SK-N-SH treated with all-trans-retinoic acid at 6 μM for 48 hours (cell line): Measurements from ENCODE around the gene H2BK1.

ENCODE experiments used
- BACH2 ChIP-seq: fragments of 250-450 bp; sonication (Bioruptor Pico); IDR thresholded peaks from 2 replicates; pipeline ENCODE4 v1.9.0; 2021; ENCODE audit warnings: mild to moderate bottlenecking, borderline replicate concordance
- CSRNP3 ChIP-seq: fragments of 250-450 bp; sonication (Bioruptor Pico); IDR thresholded peaks from 2 replicates; pipeline ENCODE4 v1.5.1; 2021; ENCODE audit warnings: mild to moderate bottlenecking, moderate library complexity
- PATZ1 ChIP-seq: fragments of 250-450 bp; sonication (Bioruptor Pico); IDR thresholded peaks from 2 replicates; pipeline ENCODE4 v1.8.0; 2020; ENCODE audit warnings: mild to moderate bottlenecking, moderate library complexity, borderline replicate concordance
- SNAI2 ChIP-seq: fragments of 250-450 bp; sonication (Bioruptor Pico); IDR thresholded peaks from 2 replicates; pipeline ENCODE4 v1.5.0; 2020; ENCODE audit warnings: mild to moderate bottlenecking, moderate library complexity
- ZNF8 ChIP-seq: fragments of 450-650 bp; formaldehyde crosslinking; IDR thresholded peaks from 2 replicates; pipeline ENCODE4 v1.5.0; 2020; ENCODE audit warnings: mild to moderate bottlenecking, moderate library complexity

DNA sequence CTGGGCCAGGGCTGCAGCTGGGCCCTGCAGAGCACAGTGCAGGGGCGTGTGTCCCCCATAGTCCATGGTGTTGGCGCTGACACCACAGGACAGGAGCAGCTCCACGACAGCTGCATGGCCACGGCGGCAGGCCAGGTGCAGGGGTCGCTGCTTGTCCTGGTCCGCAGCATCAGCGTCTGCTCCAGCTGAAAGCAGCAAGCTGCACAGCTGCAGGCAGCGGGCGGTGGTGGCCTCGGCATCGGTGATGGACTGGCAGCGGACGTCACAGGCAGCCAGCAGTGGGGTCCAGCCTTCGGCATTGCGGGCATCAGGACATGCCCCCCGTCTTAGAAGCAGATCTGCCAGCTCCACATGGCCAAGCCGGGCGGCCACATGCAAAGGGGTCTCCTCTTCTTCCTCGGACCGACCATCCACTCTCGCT is 29.3 kb downstream of the H2BK1 start:
- TF ChIP-seq SNAI2 (CRISPR knock-in tag) (no peak), BACH2 (CRISPR knock-in tag) (no peak), CSRNP3 (CRISPR knock-in tag) (no peak), ZNF8 (CRISPR knock-in tag) (no peak), PATZ1 (CRISPR knock-in tag) (no peak)
